GM19463 (cell line): ENCODE data around the gene MRM2.

Experiments used
- ATAC-seq: cut with Tn5 transposase; IDR thresholded peaks from one replicate; pipeline ENCODE4 v1.9.1; 2021; ENCODE audit warnings: mild to moderate bottlenecking, moderate library complexity; ENCODE audit not compliant: unreplicated experiment

MRM2 gene

DNA sequence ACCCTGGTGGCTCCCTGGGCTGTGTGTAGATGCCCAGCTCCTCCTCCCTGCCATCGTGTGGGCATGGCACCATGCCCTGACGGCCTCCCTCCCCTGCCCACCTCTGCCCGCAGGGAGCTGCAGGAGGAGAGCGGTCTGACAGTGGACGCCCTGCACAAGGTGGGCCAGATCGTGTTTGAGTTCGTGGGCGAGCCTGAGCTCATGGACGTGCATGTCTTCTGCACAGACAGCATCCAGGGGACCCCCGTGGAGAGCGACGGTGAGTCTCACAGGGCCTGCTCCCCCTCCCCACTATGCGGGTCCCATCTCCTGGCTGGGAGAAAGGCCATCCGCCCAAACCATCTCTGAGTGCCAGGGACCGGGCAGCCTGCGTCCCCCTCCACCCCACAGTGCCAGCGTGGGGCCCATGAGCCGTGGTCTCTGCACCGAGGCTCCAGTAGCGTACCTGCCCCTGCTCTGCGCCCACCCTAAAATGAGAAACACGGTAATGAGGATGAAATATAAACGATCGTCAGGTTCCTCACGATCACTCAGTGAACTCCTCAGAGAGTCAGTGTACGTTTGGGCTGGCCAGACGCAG lies 7.8 kb upstream of the MRM2 start:
- no peak for ATAC-seq

DNA sequence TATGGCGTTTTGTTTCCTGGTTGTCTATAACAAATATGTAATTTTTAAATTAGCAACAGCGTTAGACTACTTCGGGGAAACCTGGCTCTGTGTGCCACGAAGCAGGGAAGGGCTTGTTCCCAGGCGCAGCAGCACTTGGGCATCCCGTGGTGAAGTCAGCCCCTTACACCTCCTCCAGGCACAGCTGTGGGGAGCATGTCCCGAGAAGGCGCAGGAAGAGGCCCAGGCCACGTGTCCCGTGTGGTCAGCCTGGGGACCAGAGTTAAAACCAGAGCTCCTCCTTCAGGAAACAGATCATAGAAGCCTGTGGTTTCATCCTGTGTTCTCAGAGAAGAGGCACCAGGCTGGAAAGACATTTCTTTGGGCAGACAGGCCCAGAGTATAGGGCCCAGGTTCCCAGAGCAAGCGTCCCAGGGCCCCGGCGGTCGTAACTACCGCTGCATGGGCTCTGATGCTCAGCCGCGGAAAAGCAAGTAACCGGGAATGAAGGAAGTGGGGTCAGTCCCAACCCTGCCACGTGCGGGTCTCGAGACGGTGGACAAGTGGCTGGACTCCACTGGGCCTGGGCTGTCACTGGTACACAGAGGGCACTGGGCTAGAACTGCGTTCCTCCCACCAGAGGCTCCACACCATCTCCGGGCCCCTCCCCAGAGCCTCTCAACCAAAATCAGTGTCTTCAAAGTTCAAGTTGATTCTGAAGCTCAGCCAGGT lies 7.1 kb upstream of the MRM2 start:
- ATAC-seq: peak; percentile 52

DNA sequence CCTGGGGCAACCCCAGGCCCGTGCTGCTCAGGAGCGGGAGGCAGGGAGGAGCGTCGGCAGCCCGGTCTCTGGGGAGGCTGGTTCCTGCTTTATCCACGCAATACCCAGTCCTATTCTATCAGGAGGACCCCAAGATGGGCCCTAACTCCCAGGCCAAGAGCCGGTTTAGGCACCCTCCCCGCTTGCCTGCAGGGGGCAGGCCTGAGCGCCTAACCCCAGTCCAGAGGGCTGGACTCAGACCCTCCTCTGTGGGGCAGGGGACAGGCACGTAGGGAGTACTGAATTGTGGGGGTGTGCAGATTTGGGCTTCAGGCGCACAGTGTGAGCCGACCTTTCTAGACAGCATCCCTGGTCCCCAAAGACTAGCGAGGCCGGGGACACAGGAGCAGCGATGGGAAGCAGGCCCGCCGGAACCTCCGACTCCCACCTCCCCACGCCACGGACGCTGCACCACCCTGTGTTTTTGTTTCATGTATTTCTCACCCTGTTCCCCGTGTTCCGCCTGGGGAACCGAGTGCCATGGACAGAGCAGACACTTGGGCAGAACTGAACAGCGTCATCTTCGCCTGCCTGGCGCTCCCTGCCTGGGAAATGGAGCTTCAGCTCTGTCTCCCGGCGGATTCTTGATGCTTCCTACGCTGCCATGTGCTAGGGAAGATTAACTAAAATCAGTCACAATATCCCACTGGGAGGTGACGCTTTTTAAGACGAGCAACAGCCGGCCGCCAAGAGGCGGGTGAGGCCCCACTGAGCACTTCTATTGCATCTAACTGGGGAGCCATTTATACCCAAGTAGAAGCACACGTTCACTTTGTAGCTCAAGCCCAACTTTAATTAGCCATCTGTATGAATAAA lies 5.4 kb upstream of the MRM2 start:
- no peak for ATAC-seq

DNA sequence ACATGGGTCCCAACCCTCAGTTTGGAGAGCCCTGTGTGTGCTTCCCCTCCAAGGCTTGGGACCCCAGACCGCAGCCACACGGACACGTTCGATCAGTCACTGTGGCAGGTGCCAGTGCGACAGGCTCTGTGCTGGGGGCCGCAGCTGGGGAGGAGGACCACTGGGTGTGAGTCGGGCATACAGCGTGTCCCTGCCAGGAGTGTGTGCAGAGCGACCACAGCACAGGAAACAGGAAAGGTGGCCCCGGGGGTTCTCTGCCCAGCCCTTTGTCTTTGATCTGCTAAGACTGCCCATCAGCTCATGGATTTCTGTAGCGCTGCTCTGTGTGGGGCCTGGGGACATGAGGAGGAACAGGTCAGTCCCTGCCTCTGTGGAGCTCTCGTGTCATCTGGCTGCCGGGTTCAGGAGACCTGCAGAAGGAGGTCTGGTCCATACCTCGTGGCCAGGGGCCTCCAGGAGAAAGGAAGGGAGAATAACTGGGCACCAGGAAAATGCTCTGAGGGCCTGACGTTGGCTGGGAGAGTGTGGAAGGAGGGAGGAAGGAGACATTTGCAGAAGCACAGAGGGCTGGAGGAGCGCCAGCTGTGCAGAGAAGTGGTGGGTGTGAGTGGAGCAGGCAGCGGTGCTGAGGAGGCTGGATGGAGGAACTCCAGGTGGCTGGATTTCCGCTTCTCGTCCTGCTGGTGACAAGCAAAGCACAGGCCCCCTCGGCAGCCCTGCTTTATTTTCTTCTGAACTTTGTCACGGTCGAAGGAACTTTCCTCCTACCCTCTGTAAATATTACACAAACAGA lies 4.1 kb upstream of the MRM2 start:
- ATAC-seq: no peak

DNA sequence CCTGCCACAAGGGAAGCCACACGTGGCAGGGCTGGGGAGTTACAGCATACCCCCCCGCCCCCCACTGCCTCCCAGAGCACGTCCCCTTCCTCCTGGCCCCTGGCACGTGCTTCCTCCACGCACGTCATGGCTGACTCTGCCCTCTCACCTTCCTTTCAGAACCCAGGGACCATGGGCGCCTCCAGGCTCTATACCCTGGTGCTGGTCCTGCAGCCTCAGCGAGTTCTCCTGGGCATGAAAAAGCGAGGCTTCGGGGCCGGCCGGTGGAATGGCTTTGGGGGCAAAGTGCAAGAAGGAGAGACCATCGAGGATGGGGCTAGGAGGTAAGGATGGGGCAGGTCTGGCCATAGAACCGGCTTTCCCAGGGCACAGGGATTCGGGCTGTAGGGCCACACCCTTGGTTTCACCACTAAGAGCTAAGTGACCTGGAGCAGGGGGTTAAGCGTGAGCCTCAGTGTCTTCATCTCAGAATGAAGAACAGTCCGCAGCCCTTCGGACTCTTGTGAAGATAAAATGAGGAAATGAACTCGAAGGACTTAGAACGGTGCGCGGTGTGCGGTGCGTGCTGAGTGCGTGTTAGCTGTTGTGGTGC lies 2.5 kb upstream of the MRM2 start:
- no peak for ATAC-seq

DNA sequence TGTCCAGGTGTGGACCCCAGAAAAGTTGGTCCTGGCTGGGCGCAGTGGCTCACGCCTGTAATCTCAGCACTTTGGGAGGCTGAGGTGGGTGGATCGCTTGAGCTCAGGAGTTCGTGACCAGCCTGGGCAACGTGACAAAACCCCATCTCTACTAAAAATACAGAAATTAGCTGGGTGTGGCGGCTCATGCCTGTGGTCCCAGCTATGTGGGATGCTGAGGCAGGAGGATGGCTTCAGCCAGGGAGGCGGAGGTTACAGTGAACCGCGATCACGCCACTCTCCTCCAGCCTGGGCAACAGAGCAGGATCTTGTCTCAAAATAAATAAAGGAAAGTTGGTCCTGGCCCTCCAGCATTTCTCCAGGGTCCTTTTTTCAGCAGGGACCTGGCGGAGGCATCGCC lies 1.5 kb upstream of the MRM2 start:
- ATAC-seq: no peak

DNA sequence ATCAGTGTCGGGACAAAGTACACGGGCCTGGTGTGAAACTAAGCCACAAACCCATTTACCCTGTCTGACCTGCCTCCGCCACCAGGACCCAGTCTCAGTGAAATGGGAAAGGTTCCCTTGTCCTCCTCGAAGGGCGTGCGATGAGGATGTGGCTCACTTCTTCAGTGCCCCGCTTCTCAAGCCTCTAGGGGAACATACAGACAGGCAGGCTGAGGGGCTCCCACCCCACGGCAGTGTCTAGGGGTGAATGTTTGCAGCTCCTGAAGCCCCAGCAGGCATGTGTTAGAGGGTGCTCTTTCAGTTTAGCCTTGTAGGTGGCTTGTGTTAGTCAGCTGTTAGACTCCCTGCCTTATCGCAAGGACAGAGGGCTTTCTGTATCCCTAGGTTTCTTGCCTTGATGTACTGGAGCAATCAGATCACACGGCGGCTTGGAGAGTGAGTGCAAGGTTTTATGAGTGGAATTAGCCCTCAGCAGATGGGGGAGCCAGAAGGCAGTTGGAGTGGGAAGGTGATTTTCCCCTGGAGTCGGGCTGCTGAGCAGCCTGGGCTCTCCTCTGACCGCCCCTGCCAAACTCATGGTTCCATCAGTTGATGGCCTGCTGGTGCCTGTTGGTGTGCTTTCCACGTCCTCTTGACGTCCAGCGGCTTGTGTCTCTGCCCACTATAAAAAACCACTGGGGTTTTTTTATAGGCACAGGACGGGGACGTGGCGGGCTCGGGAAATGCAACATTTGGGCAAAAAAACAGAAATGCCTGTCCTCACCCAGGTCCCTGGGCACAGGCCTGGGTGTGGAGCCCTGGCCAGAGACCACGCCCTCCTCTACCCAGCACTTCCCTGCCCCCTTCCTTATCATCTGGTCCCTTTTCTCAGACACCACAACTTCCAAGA lies 780 bp upstream of the MRM2 start:
- ATAC-seq: no peak

DNA sequence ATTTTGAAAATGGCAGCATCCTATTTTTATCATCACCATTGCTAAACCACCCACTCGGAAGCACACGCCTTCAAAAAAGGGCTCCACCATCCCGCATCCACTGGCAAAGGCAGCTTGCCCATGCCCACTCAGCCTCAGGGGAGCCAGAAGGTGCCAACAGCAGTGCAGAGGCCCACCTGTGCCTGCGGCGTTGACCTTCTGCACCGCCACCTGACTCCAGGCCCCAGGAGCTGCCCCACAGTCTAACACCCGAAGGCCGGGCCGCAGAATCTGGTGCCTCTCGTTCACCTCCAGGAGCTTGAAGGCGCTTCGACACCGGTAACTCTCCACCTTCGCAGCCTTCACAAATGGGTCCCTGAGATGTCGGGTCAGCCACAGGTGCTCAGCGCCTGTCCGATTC lies 2.8 kb downstream of the MRM2 start:
- ATAC-seq: no peak

DNA sequence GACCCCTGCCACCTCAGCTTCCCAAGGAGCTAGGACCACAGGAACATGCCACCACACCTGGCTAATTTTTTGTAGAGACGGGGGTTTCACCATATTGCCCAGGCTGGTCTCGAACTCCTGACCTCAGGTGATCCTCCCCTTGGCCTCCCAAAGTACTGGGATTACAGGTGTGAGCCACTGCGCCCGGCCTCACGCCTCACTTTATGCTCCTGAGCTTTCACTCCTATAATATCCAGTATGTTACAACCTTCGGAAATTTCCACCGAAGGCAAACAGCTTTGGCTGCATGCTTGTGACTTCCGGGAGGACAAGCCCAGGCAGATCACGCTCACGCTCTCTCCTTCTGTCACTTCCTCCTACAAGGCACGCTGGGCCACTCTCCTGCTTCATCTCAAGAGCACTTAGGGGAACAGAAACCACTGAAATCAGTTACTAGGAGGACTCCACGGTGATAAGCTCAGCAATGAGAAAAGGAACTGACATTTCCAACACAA lies 4.8 kb downstream of the MRM2 start:
- ATAC-seq: peak; percentile 67

DNA sequence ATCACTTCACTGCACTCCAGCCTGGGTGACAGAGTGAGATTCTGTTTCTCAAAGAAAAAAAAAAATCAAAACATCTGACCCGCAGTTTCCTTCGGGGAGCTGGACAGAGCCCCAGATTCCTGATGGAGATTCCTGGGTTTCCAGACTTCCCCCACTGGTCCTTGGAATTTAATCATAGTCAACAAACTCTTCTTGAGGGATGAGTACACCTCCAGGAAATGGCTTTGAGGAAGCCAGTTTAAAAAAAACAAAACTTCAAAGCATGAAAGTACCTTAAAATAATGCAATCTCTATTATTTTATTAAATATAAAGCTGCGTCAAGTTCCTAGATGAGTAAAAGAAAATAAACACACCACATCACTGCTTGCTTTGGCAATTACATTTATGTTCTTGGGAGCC lies 8.1 kb downstream of the MRM2 start:
- ATAC-seq: no peak

DNA sequence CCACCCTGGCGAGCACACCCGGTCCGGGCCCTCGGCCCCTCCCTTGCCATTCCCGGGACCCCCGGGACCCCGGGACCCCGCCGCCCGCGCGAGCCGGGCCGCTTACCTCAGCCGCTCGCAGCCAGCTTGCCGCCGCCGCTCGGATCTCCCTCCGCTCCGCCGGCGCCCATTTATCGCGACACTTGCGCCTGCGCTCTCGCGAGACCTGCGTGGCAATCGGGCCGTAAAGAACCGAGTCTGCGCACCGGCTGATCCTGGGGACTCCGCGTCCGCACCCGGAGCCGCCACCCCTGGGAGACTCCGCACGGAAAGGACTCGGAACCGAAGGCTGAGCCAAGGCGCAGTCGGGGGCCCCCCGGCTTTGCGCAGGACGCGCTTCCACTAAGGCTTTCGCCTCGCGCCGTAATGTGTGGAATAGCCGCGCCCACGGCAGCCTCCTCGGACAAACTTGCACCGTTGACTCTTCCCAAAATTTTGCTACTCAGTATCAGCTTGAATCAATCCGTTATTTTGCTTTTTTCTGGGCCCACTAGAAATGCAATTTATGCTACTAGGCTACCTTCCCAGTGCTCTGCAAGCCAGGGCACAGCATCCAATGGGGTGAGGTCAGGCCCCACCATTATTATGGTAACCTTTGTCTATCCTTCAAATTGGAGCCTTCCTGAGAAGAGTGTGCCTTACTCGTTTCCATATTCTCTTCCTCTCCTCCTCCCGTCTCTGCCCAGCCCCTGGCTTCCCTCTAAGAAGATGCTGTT lies 9.1 kb downstream of the MRM2 start, which contains the start of gene MAD1L1:
TSS of gene MAD1L1 (minus strand) at position 180 of the 755 bp plus-strand sequence. CDS start 2,812 bp downstream, outside the sequence.
- peak; percentile 62 for ATAC-seq

DNA sequence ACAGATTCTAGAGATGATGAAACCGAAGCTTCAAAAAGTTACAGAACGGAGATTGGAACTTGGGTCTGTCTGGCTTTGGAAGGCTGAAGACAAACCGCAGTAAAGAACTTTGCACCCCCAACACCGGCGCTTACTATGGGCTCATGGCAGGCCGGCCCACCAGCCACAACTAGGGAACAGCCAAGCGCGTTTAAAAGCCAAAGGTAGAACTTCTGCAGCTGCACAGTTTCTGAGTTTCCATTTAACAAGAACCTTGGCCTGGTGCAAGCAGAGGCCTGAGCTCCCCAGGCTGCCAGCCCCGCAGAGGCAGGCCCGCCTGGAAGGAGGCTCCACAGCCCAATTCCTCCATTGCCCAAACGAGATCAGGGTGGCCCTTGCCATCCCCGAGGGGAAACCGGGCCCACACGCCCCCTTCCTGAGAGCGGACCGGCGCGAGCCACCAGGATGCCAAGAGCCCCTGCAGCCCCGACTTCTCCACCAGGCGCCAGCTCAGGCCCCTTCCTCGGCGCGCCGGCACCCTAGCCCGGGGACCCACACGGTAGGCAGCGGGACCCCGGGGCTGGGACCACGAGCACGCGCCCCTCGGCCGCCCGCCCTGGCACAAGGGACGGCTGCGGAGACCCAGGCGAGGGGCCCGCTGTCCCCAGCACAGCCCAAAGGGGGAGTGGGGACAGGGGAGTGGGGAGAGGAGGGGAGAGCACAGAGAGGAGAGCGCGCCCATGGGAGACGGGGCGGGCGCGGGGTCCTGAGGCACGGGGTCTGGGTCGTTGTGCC lies 9.8 kb downstream of the MRM2 start:
- ATAC-seq: peak; percentile 24

DNA sequence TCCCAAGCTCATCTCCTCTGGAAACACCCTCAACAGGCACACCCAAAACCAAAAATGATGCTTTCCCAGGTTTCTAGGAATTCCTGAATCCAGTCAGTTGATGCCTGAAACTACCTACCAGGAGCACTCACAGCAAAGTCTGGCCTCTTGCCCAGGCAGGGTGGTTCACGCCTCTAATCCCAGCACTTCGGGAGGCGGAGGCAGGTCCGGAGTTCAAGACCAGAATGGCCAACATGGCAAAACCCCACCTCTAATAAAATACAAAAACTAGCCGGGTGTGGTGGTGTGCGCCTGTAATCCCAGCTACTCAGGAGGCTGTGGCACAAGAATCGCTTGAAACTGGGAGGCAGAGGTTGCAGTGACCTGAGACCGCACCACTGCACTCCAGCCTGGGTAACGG lies 11.1 kb downstream of the MRM2 start:
- no peak for ATAC-seq

DNA sequence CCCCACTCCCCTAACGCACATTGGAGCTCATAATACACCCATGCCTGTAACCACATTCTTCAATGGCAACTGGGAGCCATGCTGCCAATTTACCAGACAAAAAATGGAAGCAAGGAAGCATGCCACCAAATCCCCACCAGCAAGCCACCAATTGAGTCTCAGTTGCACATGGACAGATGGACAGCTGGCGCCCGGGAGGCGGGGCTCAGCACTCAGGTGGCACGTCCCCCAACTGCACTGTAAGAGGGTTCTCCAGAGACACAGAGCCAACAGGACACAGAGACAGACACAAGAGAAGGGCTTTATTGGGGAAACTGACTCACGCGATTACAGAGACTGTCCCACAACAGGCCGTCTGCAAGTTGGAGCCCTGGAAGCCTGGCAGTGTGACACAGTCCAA lies 11.8 kb downstream of the MRM2 start:
- ATAC-seq: no peak

DNA sequence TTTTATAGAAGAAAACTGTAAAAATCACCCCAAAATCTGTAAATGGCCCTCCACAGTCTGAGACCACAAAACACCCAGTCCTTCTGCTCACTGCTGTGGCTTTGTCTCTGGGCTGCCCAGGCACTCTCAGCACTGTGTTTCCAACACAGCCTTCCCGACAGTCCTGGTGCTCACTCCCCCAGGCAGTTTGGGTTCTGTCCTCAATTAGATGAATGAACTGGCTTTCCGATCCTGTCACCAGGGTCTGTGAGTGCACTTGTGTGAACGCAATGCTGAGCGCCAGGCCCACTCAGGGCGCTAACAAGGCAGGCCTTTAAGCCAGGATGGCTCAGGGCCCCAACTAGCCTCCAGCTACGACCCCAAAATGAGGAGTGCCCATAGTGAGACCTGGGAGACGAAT lies 12.5 kb downstream of the MRM2 start:
- ATAC-seq: no peak

DNA sequence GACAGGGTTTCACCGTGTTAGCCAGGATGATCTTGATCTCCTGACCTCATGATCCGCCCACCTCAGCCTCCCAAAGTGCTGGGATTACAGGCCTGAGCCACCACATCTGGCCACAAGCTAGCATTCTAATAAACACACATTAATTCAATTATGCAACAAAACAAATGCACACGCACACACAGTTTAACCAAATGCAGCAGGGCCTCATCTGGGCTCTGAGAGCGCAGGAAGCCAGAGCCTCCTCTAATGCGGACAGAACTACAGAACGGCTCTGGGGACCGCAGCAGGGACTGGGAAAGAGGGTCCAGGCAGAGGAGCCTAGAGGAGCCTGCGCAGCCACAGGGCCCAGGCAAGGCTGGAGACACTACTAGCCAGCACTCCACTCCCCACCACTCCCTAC lies 13.1 kb downstream of the MRM2 start:
- ATAC-seq: no peak

DNA sequence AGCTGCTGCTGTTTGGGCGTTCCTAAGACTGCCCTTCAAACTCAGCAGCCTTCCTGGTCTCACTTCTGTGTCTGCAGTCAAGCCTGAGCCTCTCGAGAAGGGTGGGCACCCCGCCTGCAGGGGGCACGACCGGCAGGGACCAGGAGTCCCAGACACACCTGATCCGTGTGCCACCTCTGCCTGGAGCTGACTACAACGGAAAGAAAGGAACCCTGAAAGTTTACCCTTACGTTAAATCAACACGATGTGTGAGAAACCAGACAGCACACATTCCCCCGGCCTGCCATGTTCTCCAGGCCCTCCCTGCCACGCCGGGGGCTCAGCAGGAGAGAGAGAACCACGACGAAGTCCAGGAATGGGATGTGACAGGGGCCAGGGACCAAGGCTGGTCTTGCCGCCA lies 14.3 kb downstream of the MRM2 start:
- no peak for ATAC-seq

DNA sequence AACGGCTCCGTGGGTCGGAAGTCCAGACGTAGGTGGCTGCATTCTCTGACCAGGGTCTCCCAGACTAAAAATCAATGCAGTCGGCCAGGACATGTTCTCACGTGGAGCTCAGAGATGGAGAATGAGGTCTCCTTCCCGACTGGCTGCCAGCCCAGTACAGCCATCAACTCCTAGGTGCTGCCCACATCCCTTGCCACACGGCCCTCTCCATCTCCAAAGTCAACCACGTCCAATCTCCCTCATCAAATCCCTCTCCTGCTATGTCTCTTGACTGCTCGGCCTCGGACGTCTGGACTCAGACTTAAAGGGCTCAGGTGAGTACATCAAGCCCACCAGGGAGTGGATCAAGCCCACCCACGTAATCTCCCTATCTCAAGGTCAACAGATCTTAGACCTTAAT lies 16.2 kb downstream of the MRM2 start:
- ATAC-seq: no peak
